Activated T-helper 17 cell treated with anti-CD3 and anti-CD28 coated beads, Interleukin-2, amount 50 U/mL, for 72 hours (primary cell): Measurements from ENCODE around the gene PDYN. TPM values are rescaled to one million over a fixed set of nuclear protein-coding genes. Genes with fewer than 3 reads are reported as not detected.

Source experiments
- total RNA-seq, 2 donors: library from RNA; stranded (reverse); gene quantifications; one replicate each; pipeline ENCODE4 v1.2.3, GENCODE V29; 2022

The PDYN gene
- total RNA-seq, 2 donors from 2014 or later, result not detected

Other genes with a start within 250 kb of the PDYN start
- gene SIRPA, start 98.7 kb downstream of the PDYN start, total RNA-seq, result under 1 TPM in 1 of 2 donors, not detected in 1; 0.05 TPM
- 10 to 100 TPM; 23.1 to 25.9 TPM for gene STK35, start 107.8 kb upstream of the PDYN start, total RNA-seq